Measurements from ENCODE around the gene CCDC28B.

CCDC28B gene

DNA sequence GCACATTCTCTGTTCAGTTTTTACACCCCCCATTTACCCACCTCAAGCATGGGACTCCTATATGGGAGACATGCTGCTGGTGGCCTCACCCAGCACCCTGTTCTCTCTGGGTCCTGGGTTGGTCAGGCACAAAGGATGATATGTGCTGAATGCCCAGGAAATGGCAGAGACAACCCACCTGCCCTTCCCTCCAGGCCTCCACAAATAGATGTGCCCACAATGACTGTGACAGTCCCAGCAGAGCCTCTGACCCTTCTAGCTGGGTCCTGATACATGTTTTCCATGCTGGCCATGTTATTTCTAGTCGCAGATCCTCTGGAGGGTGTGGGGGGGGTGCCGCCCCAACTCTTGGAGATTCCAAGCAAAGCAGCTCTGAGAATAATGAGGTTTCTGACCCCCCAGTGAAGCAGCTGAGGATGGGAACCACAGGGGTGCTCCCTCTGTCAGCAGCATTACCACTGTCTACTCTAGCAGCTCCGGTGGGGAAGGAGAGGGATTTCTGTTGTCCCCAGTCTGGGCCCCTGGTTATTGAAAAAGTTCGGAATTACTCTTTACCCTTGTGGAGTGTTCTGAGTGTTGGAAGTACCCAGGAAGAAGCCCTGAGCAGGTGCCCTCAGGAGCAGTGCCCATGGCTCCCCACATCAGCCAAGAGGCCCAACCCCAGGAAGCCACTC is 1.2 kb upstream of the CCDC28B start:
- H3K9ac ChIP-seq (ENCODE audit: insufficient read length, low read depth), result peak overlapping the region; percentile 82
- H3K4me3 ChIP-seq (ENCODE audit: insufficient read length, low read depth), result no peak overlapping the region
- no peaks in the 10 kb centered on the region for H3K9me3 ChIP-seq (ENCODE audit: insufficient read depth, low read length)
- H3K4me1 ChIP-seq (ENCODE audit: insufficient read depth, insufficient read length), result peaks cover 43% of the 10 kb centered on the region
- H3K36me3 ChIP-seq (ENCODE audit: insufficient read depth, insufficient read length, low read length), result peaks cover 55% of the 10 kb centered on the region
- H3K27me3 ChIP-seq (ENCODE audit: insufficient read depth, insufficient read length), result peaks cover 1% of the 10 kb centered on the region
- no peak for DNase-seq (ENCODE audit: low read depth, low spot score)
- TF ChIP-seq ZNF274 (IDR thresholded peaks at IDR 0.05; ENCODE audit: low read depth, low read length) (no peak), YY1 (IDR thresholded peaks at IDR 0.05; ENCODE audit: insufficient read depth, insufficient read length) (no peak), SUZ12 (IDR thresholded peaks at IDR 0.05; ENCODE audit: extremely low read depth, insufficient read depth, insufficient read length) (no peak)

DNA sequence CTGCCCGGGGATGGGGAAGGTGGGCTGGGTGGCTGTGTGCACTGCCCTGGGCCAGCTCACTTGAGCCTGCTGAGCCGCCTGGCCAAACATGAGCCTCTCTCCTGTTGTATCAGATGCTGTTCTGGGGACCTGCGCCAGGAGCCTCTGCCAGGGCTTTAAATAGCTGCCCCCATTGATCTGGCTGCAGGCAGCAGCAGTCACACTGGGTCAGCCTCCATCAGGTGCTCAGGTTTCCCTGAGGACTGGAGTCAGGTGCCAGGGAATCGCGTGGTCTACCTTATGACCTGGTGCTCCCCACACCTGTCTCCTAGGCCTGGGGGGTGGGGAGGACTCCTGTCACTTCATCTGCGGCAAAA is 700 bp upstream of the CCDC28B start:
- no peak for DNase-seq (ENCODE audit: low read depth, low spot score)
- H3K27me3 ChIP-seq (ENCODE audit: insufficient read depth, insufficient read length), result peaks cover 4% of the 10 kb centered on the region
- TF ChIP-seq YY1 (IDR thresholded peaks at IDR 0.05; ENCODE audit: insufficient read depth, insufficient read length) (no peak), SUZ12 (IDR thresholded peaks at IDR 0.05; ENCODE audit: extremely low read depth, insufficient read depth, insufficient read length) (no peak), ZNF274 (IDR thresholded peaks at IDR 0.05; ENCODE audit: low read depth, low read length) (no peak)
- H3K9ac ChIP-seq (ENCODE audit: insufficient read length, low read depth), result peak overlapping the region; percentile 82
- no peaks in the 10 kb centered on the region for H3K9me3 ChIP-seq (ENCODE audit: insufficient read depth, low read length)
- H3K4me3 ChIP-seq (ENCODE audit: insufficient read length, low read depth), result peak overlapping the region; percentile 64
- peaks cover 43% of the 10 kb centered on the region for H3K4me1 ChIP-seq (ENCODE audit: insufficient read depth, insufficient read length)
- peaks cover 54% of the 10 kb centered on the region for H3K36me3 ChIP-seq (ENCODE audit: insufficient read depth, insufficient read length, low read length)

DNA sequence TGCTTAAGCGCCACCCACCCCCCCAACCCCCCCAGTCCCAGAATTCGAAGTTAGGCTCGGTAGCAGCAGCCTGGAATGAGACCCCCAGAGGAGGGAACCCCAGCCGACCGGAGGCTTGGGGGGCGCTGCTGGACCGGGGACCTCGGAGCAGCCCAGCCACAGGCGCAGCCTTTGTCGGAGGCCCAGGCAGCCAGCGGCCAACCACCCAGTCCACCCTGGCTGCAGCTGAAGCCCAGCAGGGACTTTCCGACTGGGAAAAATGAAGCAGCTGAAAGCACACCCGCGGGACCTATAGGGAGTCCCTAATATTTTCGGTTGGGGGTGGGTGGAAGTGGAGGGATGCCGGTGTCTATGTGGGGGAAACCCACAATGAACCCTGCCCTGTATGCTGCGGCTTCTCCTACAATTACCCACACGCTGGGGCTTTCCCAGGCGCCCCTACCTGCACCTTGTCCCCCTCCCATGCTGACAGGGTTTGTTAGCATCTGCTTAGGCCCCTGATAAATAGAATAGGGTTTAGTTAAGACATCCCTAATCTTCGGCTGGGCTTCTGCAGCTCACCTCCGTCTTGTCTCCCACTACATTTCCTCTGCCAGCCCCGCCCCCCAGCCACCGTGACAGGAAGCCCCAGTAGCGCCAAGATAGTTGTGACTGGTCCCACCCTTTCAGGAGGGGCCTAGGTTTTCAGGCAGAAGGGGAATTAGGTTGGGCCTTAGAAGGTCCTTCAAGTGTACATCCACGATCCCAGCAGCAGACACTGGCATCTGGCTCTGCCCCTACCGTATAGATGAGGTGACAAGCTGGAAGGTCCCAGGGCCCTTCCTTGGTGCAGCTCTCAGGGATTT is 838 bp downstream of the CCDC28B start:
- Histone ChIP-seq H3K36me3 (ENCODE audit: insufficient read depth, insufficient read length, low read length) (peaks cover 42% of the 10 kb centered on the region), H3K27me3 (ENCODE audit: insufficient read depth, insufficient read length) (peaks cover 4% of the 10 kb centered on the region), H3K4me1 (ENCODE audit: insufficient read depth, insufficient read length) (peaks cover 47% of the 10 kb centered on the region), H3K9me3 (ENCODE audit: insufficient read depth, low read length) (no peaks in the 10 kb centered on the region), H3K9ac (ENCODE audit: insufficient read length, low read depth) (peak overlapping the region; percentile 82), H3K4me3 (ENCODE audit: insufficient read length, low read depth) (peak overlapping the region; percentile 64)
- no peak for TF ChIP-seq YY1 (IDR thresholded peaks at IDR 0.05; ENCODE audit: insufficient read depth, insufficient read length)
- no peak for TF ChIP-seq SUZ12 (IDR thresholded peaks at IDR 0.05; ENCODE audit: extremely low read depth, insufficient read depth, insufficient read length)
- no peak for TF ChIP-seq ZNF274 (IDR thresholded peaks at IDR 0.05; ENCODE audit: low read depth, low read length)
- no peak for DNase-seq (ENCODE audit: low read depth, low spot score)

DNA sequence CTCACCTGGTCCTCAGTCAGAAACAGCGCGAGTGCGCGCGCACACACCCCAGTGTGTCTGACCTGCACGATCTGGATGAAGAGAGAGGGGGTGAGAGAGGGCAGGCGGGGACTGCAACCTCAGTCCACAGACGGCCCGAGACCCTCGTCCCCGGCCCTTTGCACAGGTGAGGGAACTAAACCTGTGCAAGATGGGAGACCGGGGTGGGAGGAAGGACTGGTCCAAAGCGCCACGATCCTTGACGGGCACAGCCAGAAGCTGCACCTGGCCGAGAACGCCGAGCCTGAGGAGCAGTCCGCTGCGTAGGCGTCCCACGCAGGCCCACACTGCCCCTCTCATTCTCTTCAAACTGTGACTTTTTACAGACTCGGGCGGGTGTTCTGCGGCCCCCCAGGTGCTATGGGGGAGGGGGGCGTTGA is 4.6 kb downstream of the CCDC28B start:
- H3K4me3 ChIP-seq (ENCODE audit: insufficient read length, low read depth), result peak overlapping the region; percentile 95
- H3K27me3 ChIP-seq (ENCODE audit: insufficient read depth, insufficient read length), result peaks cover 4% of the 10 kb centered on the region
- H3K9ac ChIP-seq (ENCODE audit: insufficient read length, low read depth), result peak overlapping the region; percentile 98
- no peak for DNase-seq (ENCODE audit: low read depth, low spot score)
- TF ChIP-seq YY1 (IDR thresholded peaks at IDR 0.05; ENCODE audit: insufficient read depth, insufficient read length) (no peak), ZNF274 (IDR thresholded peaks at IDR 0.05; ENCODE audit: low read depth, low read length) (no peak), SUZ12 (IDR thresholded peaks at IDR 0.05; ENCODE audit: extremely low read depth, insufficient read depth, insufficient read length) (no peak)
- peaks cover 37% of the 10 kb centered on the region for H3K36me3 ChIP-seq (ENCODE audit: insufficient read depth, insufficient read length, low read length)
- H3K9me3 ChIP-seq (ENCODE audit: insufficient read depth, low read length), result no peaks in the 10 kb centered on the region
- peaks cover 22% of the 10 kb centered on the region for H3K4me1 ChIP-seq (ENCODE audit: insufficient read depth, insufficient read length)

DNA sequence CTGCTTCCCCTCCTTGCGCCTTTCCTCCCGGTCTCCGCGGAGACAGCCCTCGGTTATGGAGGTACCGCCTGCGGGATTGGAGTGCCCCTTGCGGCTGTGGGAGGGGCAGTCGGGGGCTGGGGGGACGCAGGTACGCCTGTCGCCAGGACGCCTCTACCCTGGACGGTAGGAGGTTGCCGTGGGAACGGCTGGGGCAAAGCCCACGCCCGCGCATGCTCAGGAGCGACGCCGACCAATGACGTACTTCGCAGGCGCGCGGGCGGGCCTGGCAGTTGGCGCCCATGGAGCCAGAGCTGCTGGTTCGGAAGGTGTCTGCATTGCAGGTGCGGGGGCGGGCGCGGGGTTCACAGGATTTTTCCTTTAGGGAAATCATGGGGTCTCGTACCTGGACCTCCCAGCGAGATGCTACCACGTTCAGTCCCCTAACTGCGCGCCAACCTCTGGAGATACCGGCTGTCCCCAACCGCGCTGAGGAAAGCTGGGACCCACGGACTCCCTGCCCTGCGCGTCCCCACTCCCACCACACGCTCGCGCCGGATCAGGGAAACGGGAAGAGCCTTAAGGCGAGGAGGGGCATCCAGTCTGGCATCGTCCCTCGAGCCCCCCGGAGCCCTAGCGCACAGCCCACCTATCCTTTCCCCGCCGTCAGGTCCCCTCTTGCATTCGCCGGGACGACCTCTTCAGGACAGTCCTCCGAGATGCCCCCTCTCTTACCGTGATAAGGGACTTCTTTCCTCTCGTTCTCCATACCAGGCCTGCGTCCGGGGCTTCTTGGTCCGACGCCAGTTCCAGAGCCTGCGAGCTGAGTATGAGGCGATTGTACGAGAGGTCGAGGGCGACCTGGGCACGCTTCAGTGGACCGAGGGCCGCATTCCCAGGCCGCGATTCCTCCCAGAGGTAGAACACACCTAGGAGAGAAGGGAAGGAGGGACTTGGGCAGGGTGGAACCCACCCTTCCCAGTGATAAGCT is 5.3 kb downstream of the CCDC28B start, which contains the start of gene IQCC:
Gene IQCC (plus strand): TSS at position 271 of the 970 bp plus-strand sequence. CDS start 11 bp downstream, at position 282.
- H3K4me3 ChIP-seq (ENCODE audit: insufficient read length, low read depth), result peak within 1 kb of the TSS; percentile 95
- DNase-seq (ENCODE audit: low read depth, low spot score), result peak; percentile 95

DNA sequence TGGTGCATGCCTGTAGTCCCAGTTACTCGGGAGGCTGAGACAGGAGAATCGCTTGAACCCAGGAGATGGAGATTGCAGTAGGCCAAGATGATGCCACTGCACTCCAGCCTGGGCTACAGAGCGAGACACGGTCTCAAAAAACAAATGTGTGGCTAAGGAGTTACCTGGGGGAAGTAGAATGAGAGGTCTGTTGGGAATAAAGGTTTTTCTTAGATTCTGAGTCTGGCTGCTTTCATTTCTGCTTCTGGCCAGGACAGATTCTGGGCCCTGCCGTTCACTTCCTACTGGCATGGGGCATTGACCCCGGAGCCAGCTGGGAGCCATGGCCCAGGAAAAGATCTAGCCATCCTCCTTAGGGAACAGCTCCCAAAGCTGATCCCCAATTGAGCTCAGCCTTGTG is 8.1 kb downstream of the CCDC28B start:
- no peak overlapping the region for H3K9ac ChIP-seq (ENCODE audit: insufficient read length, low read depth)
- H3K4me1 ChIP-seq (ENCODE audit: insufficient read depth, insufficient read length), result peaks cover 8% of the 10 kb centered on the region
- peaks cover 4% of the 10 kb centered on the region for H3K27me3 ChIP-seq (ENCODE audit: insufficient read depth, insufficient read length)
- H3K4me3 ChIP-seq (ENCODE audit: insufficient read length, low read depth), result no peak overlapping the region
- H3K9me3 ChIP-seq (ENCODE audit: insufficient read depth, low read length), result no peaks in the 10 kb centered on the region
- TF ChIP-seq SUZ12 (IDR thresholded peaks at IDR 0.05; ENCODE audit: extremely low read depth, insufficient read depth, insufficient read length) (no peak), YY1 (IDR thresholded peaks at IDR 0.05; ENCODE audit: insufficient read depth, insufficient read length) (no peak), ZNF274 (IDR thresholded peaks at IDR 0.05; ENCODE audit: low read depth, low read length) (no peak)
- peaks cover 52% of the 10 kb centered on the region for H3K36me3 ChIP-seq (ENCODE audit: insufficient read depth, insufficient read length, low read length)
- DNase-seq (ENCODE audit: low read depth, low spot score), result no peak

More for the DNA sequence above, 5.3 kb downstream of the CCDC28B start, which contains the start of gene IQCC:
- Histone ChIP-seq H3K36me3 (ENCODE audit: insufficient read depth, insufficient read length, low read length) (peaks cover 37% of the 10 kb centered on the region), H3K9ac (ENCODE audit: insufficient read length, low read depth) (peak within 1 kb of the TSS; percentile 98), H3K27me3 (ENCODE audit: insufficient read depth, insufficient read length) (peaks cover 4% of the 10 kb centered on the region), H3K9me3 (ENCODE audit: insufficient read depth, low read length) (no peaks in the 10 kb centered on the region), H3K4me1 (ENCODE audit: insufficient read depth, insufficient read length) (peaks cover 21% of the 10 kb centered on the region)
- TF ChIP-seq SUZ12 (IDR thresholded peaks at IDR 0.05; ENCODE audit: extremely low read depth, insufficient read depth, insufficient read length), result no peak
- peak; percentile 28 for TF ChIP-seq YY1 (IDR thresholded peaks at IDR 0.05; ENCODE audit: insufficient read depth, insufficient read length)

Data from NT2/D1 (cell line).